Endodermal cell (in vitro differentiated cells): Measurements from ENCODE around the gene TNFRSF25. TPM values are rescaled to one million over a fixed set of nuclear protein-coding genes. Genes with fewer than 3 reads are reported as not detected.
A peak's percentile ranks its signal among the peaks of the same experiment; 100 is the strongest.

Source experiments
- DNase-seq: peaks from one replicate; pipeline ENCODE4 v3.0.0-alpha.2; 2017
- H3K27ac ChIP-seq: 2 replicates; pipeline ENCODE4 v1.5.1; 2013; ENCODE audit warnings: mild to moderate bottlenecking, low read depth, low read length, moderate library complexity
- H3K27me3 ChIP-seq: 2 replicates; pipeline ENCODE4 v1.6.1; 2013; ENCODE audit warnings: mild to moderate bottlenecking, low read length, moderate library complexity; ENCODE audit not compliant: insufficient read depth, control insufficient read depth, poor library complexity, severe bottlenecking
- H3K36me3 ChIP-seq: 2 replicates; pipeline ENCODE4 v1.7.0; 2013; ENCODE audit warnings: mild to moderate bottlenecking, low read length, moderate library complexity; ENCODE audit not compliant: control insufficient read depth, insufficient read depth
- H3K4me1 ChIP-seq: one replicate; pipeline ENCODE4 v1.7.0; 2013; ENCODE audit warnings: low read length; ENCODE audit not compliant: control insufficient read depth, insufficient read depth
- H3K4me3 ChIP-seq: 2 replicates; pipeline ENCODE4 v1.5.1; 2013; ENCODE audit warnings: mild to moderate bottlenecking, low read length, moderate library complexity
- H3K9ac ChIP-seq: 2 replicates; pipeline ENCODE4 v1.6.1; 2013; ENCODE audit warnings: mild to moderate bottlenecking, low read length, moderate library complexity; ENCODE audit not compliant: poor library complexity, severe bottlenecking; ENCODE audit errors: extremely low read depth
- H3K9me3 ChIP-seq: 2 replicates; pipeline ENCODE4 v1.6.1; 2013; ENCODE audit warnings: mild to moderate bottlenecking, low read length, moderate library complexity; ENCODE audit not compliant: control insufficient read depth
- H3K27ac Mint-ChIP-seq: 2 replicates; pipeline ENCODE4 v1.8.0; 2020; ENCODE audit warnings: mixed read lengths
- H3K27me3 Mint-ChIP-seq: 2 replicates; pipeline ENCODE4 v1.8.0; 2021; ENCODE audit warnings: mild to moderate bottlenecking, mixed read lengths; ENCODE audit not compliant: insufficient read depth
- H3K36me3 Mint-ChIP-seq: 2 replicates; pipeline ENCODE4 v1.8.0; 2020; ENCODE audit warnings: low read depth, mixed read lengths
- H3K4me1 Mint-ChIP-seq: 2 replicates; pipeline ENCODE4 v1.8.0; 2020; ENCODE audit warnings: mixed read lengths
- H3K4me3 Mint-ChIP-seq: 2 replicates; pipeline ENCODE4 v1.8.0; 2020; ENCODE audit warnings: mild to moderate bottlenecking, moderate library complexity, mixed read lengths
- H3K9me3 Mint-ChIP-seq: 2 replicates; pipeline ENCODE4 v1.8.0; 2020; ENCODE audit warnings: mild to moderate bottlenecking, mixed read lengths
- WGBS, 2 experiments: methylation state at CpG; one replicate each; pipeline versions ENCODE4 v1.1.5 to v1.1.7; 2013; ENCODE audit warnings: missing lambda C conversion rate in 2 of 2, mixed read lengths in 1 of 2; ENCODE audit not compliant: insufficient coverage in 1 of 2, insufficient read length in 1 of 2; 5-methylcytosine and 5-hydroxymethylcytosine counted together
- total RNA-seq, 2 donors: library from RNA; stranded (reverse); fragmentation: NEBNext Ultra II Directional in 1 of 2; extraction: Animal tissue kit (Norgen Biotek cat#: 25700) in 1 of 2; gene quantifications; 2 replicates in 1 of 2; 3 replicates in 1 of 2; pipeline ENCODE4 v1.2.1, GENCODE V29; 2021
- TF ChIP-seq, protein P1 (sequence below): fragments of 200-600 bp; sonication (generic); conservative IDR thresholded peaks from 2 replicates; pipeline ENCODE4 v1.5.0; 2021; ENCODE audit warnings: antibody characterized with exemption, mild to moderate bottlenecking

The TNFRSF25 gene
- total RNA-seq, 2 donors from 2014 or later: 25.9 to 26.9 TPM

- H3K4me1 Mint-ChIP-seq: peaks cover 19% of the 10 kb centered on the region
- H3K27ac ChIP-seq: no peak overlapping the region
Observed at GRCh38 chr1:6488602-6489382, 22.8 kb upstream of the TNFRSF25 start.

GRCh38 chr1:6487804-6488484 is 22.0 kb upstream of the TNFRSF25 start:
- H3K9me3 Mint-ChIP-seq: no peaks in the 10 kb centered on the region
- WGBS, 2 experiments: 95 to 96% methylated on average over 11 to 14 of the region's 14 CpGs
- Histone ChIP-seq H3K36me3 (no peaks in the 10 kb centered on the region), H3K27ac (no peak overlapping the region), H3K9me3 (no peaks in the 10 kb centered on the region), H3K4me1 (no peaks in the 10 kb centered on the region), H3K27me3 (no peaks in the 10 kb centered on the region), H3K4me3 (no peak overlapping the region), H3K9ac (no peak overlapping the region)
- peaks cover 10% of the 10 kb centered on the region for H3K27me3 Mint-ChIP-seq
- no peaks in the 10 kb centered on the region for H3K36me3 Mint-ChIP-seq
- H3K4me3 Mint-ChIP-seq: no peak overlapping the region
- peaks cover 19% of the 10 kb centered on the region for H3K4me1 Mint-ChIP-seq
- TF ChIP-seq, protein P1, sequence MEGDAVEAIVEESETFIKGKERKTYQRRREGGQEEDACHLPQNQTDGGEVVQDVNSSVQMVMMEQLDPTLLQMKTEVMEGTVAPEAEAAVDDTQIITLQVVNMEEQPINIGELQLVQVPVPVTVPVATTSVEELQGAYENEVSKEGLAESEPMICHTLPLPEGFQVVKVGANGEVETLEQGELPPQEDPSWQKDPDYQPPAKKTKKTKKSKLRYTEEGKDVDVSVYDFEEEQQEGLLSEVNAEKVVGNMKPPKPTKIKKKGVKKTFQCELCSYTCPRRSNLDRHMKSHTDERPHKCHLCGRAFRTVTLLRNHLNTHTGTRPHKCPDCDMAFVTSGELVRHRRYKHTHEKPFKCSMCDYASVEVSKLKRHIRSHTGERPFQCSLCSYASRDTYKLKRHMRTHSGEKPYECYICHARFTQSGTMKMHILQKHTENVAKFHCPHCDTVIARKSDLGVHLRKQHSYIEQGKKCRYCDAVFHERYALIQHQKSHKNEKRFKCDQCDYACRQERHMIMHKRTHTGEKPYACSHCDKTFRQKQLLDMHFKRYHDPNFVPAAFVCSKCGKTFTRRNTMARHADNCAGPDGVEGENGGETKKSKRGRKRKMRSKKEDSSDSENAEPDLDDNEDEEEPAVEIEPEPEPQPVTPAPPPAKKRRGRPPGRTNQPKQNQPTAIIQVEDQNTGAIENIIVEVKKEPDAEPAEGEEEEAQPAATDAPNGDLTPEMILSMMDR: no peak
- no peak overlapping the region for H3K27ac Mint-ChIP-seq
- DNase-seq: no peak

More at GRCh38 chr1:6488602-6489382, 22.8 kb upstream of the TNFRSF25 start:
- H3K36me3 ChIP-seq: no peaks in the 10 kb centered on the region
- Mint-ChIP-seq H3K4me3 (no peak overlapping the region), H3K36me3 (no peaks in the 10 kb centered on the region), H3K27me3 (peaks cover 10% of the 10 kb centered on the region), H3K27ac (no peak overlapping the region), H3K9me3 (no peaks in the 10 kb centered on the region)
- H3K9me3 ChIP-seq: no peaks in the 10 kb centered on the region
- no peak overlapping the region for H3K4me3 ChIP-seq
- H3K4me1 ChIP-seq: no peaks in the 10 kb centered on the region
- TF ChIP-seq, protein P1: no peak
- H3K9ac ChIP-seq: no peak overlapping the region
- DNase-seq: no peak
- H3K27me3 ChIP-seq: no peaks in the 10 kb centered on the region
- WGBS, 2 experiments: 89 to 92% methylated on average over 3 to 13 of the region's 13 CpGs

DNA sequence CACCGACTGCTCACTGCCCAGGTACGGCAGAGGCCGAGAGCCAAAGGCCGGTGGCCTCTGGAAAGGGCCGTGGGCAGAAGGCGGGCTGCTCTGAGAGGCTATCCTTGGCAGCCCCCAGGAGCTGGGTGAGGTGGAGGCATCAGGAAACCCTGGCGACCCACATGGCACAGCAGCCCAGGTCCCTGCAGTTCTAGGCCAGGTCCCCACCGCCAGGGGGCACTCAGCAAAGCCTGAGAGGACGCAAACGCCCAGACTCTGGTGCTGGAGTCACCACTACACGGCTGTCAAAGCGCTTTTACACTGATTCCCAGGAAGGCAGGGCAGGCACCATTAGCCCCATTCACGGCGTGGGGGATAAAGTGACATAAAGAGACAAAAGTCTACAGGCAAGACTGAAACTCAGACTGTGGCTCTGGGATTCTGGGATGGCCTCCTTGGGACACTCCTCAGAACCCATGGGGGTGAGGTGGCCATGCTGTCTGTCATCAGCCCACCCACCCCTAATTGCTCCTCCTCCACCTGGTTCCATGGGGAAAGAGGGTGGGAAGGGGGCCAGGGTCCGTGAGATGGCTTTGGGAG is 20.5 kb upstream of the TNFRSF25 start:
- no peak overlapping the region for H3K27ac ChIP-seq
- Mint-ChIP-seq H3K4me1 (peaks cover 15% of the 10 kb centered on the region), H3K27me3 (peaks cover 13% of the 10 kb centered on the region), H3K27ac (no peak overlapping the region), H3K9me3 (no peaks in the 10 kb centered on the region), H3K36me3 (peaks cover 3% of the 10 kb centered on the region), H3K4me3 (peak overlapping the region; percentile 71)
- H3K9me3 ChIP-seq: no peaks in the 10 kb centered on the region
- H3K27me3 ChIP-seq: no peaks in the 10 kb centered on the region
- DNase-seq: peak; percentile 98
- peak overlapping the region; percentile 62 for H3K4me3 ChIP-seq
- 9% methylated on average over 10 to 15 of the region's 15 CpGs for WGBS, 2 experiments
- H3K9ac ChIP-seq: no peak overlapping the region
- no peaks in the 10 kb centered on the region for H3K4me1 ChIP-seq
- TF ChIP-seq, protein P1: peak; percentile 96
- no peaks in the 10 kb centered on the region for H3K36me3 ChIP-seq
